HCT116 (cell line): Measurements from ENCODE around the gene ICA1. TPM values are rescaled to one million over a fixed set of nuclear protein-coding genes. Genes with fewer than 3 reads are reported as not detected.

ENCODE experiments used
- ATAC-seq: fragments of 200-7000 bp; cut with Tn5 transposase; 2 replicates; pipeline ENCODE4 v1.9.1; 2020; ENCODE audit warnings: mild to moderate bottlenecking, moderate library complexity
- BruUV-seq: library from RNA; stranded (reverse); fragments of 400-500 nt; replicated peaks from 2 replicates; lab custom pipeline; 2021; lab: Mats Ljungman, UMichigan
- CTCF ChIA-PET: fragments of 300-600 bp; sonication (Branson Sonifier 250); formaldehyde crosslinking; loops from one replicate; lab custom pipeline; 2021; ENCODE audit warnings: antibody characterized with exemption; lab: Charles Lee
- POLR2A ChIA-PET: fragments of 300-600, 350-600 bp; sonication (Branson Sonifier 250); formaldehyde crosslinking; loops from one replicate; lab custom pipeline; 2021; ENCODE audit warnings: antibody characterized with exemption; lab: Charles Lee
- RAD21 ChIA-PET, 2 experiments: fragments of 300-600 bp; sonication (Branson Sonifier 250); formaldehyde crosslinking; loops; one replicate each; lab custom pipeline; 2023; ENCODE audit warnings: low total read pairs in 2 of 2; ENCODE audit not compliant: uncharacterized antibody in 2 of 2, unreplicated experiment in 2 of 2, low non-redundant PET in 1 of 2; lab: Charles Lee
- DNase-seq: peaks from one replicate; pipeline ENCODE4 v3.0.0-alpha.2; 2010; ENCODE audit warnings: low read depth, low spot score
- H2AFZ ChIP-seq: fragments of 200-600 bp; shearing (Covaris generic), sonication (generic); 2 replicates; pipeline ENCODE4 v1.6.1; 2017; ENCODE audit warnings: low read depth, mixed run types, mixed read lengths, antibody characterized with exemption, low read length; ENCODE audit not compliant: poor library complexity, severe bottlenecking
- H3K27ac ChIP-seq: 2 replicates; pipeline ENCODE4 v1.5.1; 2012; ENCODE audit warnings: low read depth, low read length
- H3K27me3 ChIP-seq: fragments of 200-600 bp; sonication (generic); 2 replicates; pipeline ENCODE4 v1.6.1; 2016; ENCODE audit warnings: mixed run types, low read length, mixed read lengths; ENCODE audit not compliant: insufficient read depth
- H3K36me3 ChIP-seq, 2 experiments: fragments of 200-500 bp in 1 of 2; fragments of 200-600 bp in 1 of 2; sonication (Bioruptor generic) in 1 of 2; sonication (generic) in 1 of 2; 2 replicates each; pipeline versions ENCODE4 v1.5.1 to v1.6.1; 2014 to 2016; ENCODE audit warnings: low read length in 2 of 2, inconsistent platforms in 1 of 2, mixed read lengths in 1 of 2, mixed run types in 1 of 2; ENCODE audit not compliant: insufficient read depth in 2 of 2, control insufficient read depth in 1 of 2
- H3K4me1 ChIP-seq, 2 experiments: fragments of 200-600 bp in 1 of 2; sonication (generic) in 1 of 2; 2 replicates each; pipeline versions ENCODE4 v1.5.1 to v1.6.1; 2012 to 2017; ENCODE audit warnings: low read length in 2 of 2, inconsistent platforms in 1 of 2, mild to moderate bottlenecking in 1 of 2, mixed read lengths in 1 of 2, mixed run types in 1 of 2, moderate library complexity in 1 of 2; ENCODE audit not compliant: insufficient read depth in 2 of 2, control insufficient read depth in 1 of 2
- H3K4me2 ChIP-seq: fragments of 200-600 bp; sonication (generic); 2 replicates; pipeline ENCODE4 v1.6.1; 2017; ENCODE audit warnings: mixed run types, low read length, mixed read lengths
- H3K4me3 ChIP-seq, 2 experiments: fragments of 200-600 bp in 1 of 2; sonication (generic) in 1 of 2; replicated peaks in 1 of 2; 2 replicates each; pipeline ENCODE4 v1.5.1; 2011 to 2016; ENCODE audit warnings: low read length in 2 of 2, control low read depth in 1 of 2, low read depth in 1 of 2, mild to moderate bottlenecking in 1 of 2, mixed read lengths in 1 of 2, mixed run types in 1 of 2
- H3K79me2 ChIP-seq: fragments of 200-600 bp; sonication (generic); 2 replicates; pipeline ENCODE4 v1.6.1; 2017; ENCODE audit warnings: mild to moderate bottlenecking, mixed run types, low read length, moderate library complexity, mixed read lengths; ENCODE audit not compliant: insufficient read depth
- H3K9ac ChIP-seq: fragments of 200-600 bp; sonication (generic); 2 replicates; pipeline ENCODE4 v1.6.1; 2016; ENCODE audit warnings: low read length, mixed read lengths
- H3K9me2 ChIP-seq: fragments of 200-600 bp; sonication (generic), shearing (Covaris generic); 2 replicates; pipeline ENCODE4 v1.6.1; 2017; ENCODE audit warnings: mixed run types, mild to moderate bottlenecking, moderate library complexity; ENCODE audit not compliant: insufficient read depth
- H3K9me3 ChIP-seq, 2 experiments: fragments of 200-500 bp in 1 of 2; fragments of 200-600 bp in 1 of 2; sonication (Bioruptor generic) in 1 of 2; sonication (generic) in 1 of 2; 2 replicates each; pipeline ENCODE4 v1.6.1; 2014 to 2017; ENCODE audit warnings: low read length in 2 of 2, mixed read lengths in 2 of 2, inconsistent platforms in 1 of 2, low read depth in 1 of 2, mild to moderate bottlenecking in 1 of 2, mixed run types in 1 of 2, moderate library complexity in 1 of 2; ENCODE audit not compliant: control insufficient read depth in 1 of 2, insufficient read depth in 1 of 2
- H4K20me1 ChIP-seq: fragments of 200-600 bp; sonication (generic), shearing (Covaris generic); 2 replicates; pipeline ENCODE4 v1.6.1; 2017; ENCODE audit warnings: mixed run types, mild to moderate bottlenecking, moderate library complexity; ENCODE audit not compliant: insufficient read depth
- CBX3 ChIP-seq: IDR thresholded peaks from 2 replicates; pipeline ENCODE4 v1.6.1; 2012; ENCODE audit warnings: low read depth
- CEBPB ChIP-seq: IDR thresholded peaks from 2 replicates; pipeline ENCODE4 v1.6.1; 2012; ENCODE audit warnings: low read depth
- EGR1 ChIP-seq: IDR thresholded peaks from 2 replicates; pipeline ENCODE4 v1.6.1; 2012; ENCODE audit warnings: low read depth
- ELF1 ChIP-seq: IDR thresholded peaks from 2 replicates; pipeline ENCODE4 v1.6.1; 2012; ENCODE audit warnings: low read depth, borderline replicate concordance
- FOSL1 ChIP-seq: IDR thresholded peaks from 2 replicates; pipeline ENCODE4 v1.6.1; 2012; ENCODE audit warnings: low read depth
- JUND ChIP-seq: IDR thresholded peaks from 2 replicates; pipeline ENCODE4 v1.6.1; 2012
- POLR2A ChIP-seq: IDR thresholded peaks from 2 replicates; pipeline ENCODE4 v1.7.0; 2011; ENCODE audit warnings: borderline replicate concordance; ENCODE audit not compliant: insufficient read depth, insufficient read length; ENCODE audit errors: extremely low read depth
- POLR2AphosphoS5 ChIP-seq: IDR thresholded peaks from 2 replicates; pipeline ENCODE4 v1.6.1; 2011; ENCODE audit warnings: mild to moderate bottlenecking, low read depth, low read length, moderate library complexity
- RAD21 ChIP-seq: IDR thresholded peaks from 2 replicates; pipeline ENCODE4 v1.6.1; 2012; ENCODE audit warnings: low read depth, mild to moderate bottlenecking
- SIN3A ChIP-seq: IDR thresholded peaks from 2 replicates; pipeline ENCODE4 v1.6.1; 2012; ENCODE audit warnings: low read depth
- SRF ChIP-seq: IDR thresholded peaks from 2 replicates; pipeline ENCODE4 v1.6.1; 2012; ENCODE audit warnings: low read depth
- TCF7L2 ChIP-seq: IDR thresholded peaks from 2 replicates; pipeline ENCODE4 v1.7.0; 2011; ENCODE audit warnings: borderline replicate concordance, inconsistent platforms; ENCODE audit not compliant: insufficient read depth, insufficient read length; ENCODE audit errors: extremely low read depth
- ZNF274 ChIP-seq: fragments of 200-500 bp; sonication (Bioruptor generic); IDR thresholded peaks from 2 replicates; pipeline ENCODE4 v1.6.1; 2014; ENCODE audit warnings: mild to moderate bottlenecking, low read depth, low read length, inconsistent platforms
- intact Hi-C: fragments of 100-400 bp; cut with micrococcal nuclease; formaldehyde crosslinking; loops from 2 replicates; pipeline ENCODE4 v1.10.0; 2022
- total RNA-seq: library from RNA; stranded (reverse); gene quantifications from one replicate; pipeline ENCODE4 v1.2.1, GENCODE V29; 2021; ENCODE audit not compliant: unreplicated experiment
- TF ChIP-seq, protein P1 (sequence below): IDR thresholded peaks from 2 replicates; pipeline ENCODE4 v1.6.1; 2012
- TF ChIP-seq, protein P2 (sequence below): IDR thresholded peaks from 2 replicates; pipeline ENCODE4 v1.6.1; 2011; ENCODE audit warnings: mild to moderate bottlenecking, low read length, moderate library complexity; ENCODE audit not compliant: insufficient replicate concordance; ENCODE audit errors: extremely low read depth
- TF ChIP-seq, protein P3 (sequence below), 3 experiments: fragments of 200-600 bp in 1 of 3; sonication (generic) in 1 of 3; IDR thresholded peaks in 2 of 3; conservative IDR thresholded peaks in 1 of 3; 2 replicates each; pipeline ENCODE4 v1.5.1; 2012 to 2017; ENCODE audit warnings: low read depth in 2 of 3, low read length in 2 of 3, antibody characterized with exemption in 1 of 3, borderline replicate concordance in 1 of 3, control low read depth in 1 of 3, mild to moderate bottlenecking in 1 of 3, mixed read lengths in 1 of 3, mixed run types in 1 of 3, moderate library complexity in 1 of 3; ENCODE audit not compliant: insufficient read depth in 1 of 3

ICA1 gene
- total RNA-seq, 1 experiment from 2014 or later = 16.4 TPM

DNA sequence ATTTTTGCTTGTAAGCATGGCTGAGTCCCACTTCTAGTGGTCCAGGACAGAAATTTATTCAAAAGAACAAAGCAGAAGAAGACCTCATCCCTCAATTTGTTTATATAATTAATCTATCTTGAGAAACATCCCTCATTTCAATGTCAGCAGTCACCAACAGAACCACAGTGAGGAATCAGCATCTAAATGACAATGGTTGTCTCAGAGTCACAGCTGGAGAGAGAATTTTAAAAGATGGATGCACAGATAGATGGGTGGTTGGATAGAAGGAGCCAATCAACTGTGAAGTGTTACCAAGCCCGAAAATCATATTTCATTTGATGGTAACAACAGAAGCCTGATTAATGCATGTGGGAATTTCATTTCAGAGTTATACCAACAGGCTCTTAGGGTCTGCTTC lies 55.0 kb downstream of the ICA1 start:
- Histone ChIP-seq H3K9me3 (no peaks in the 10 kb centered on the region), H3K9ac (no peak overlapping the region), H2AFZ (no peak overlapping the region), H3K4me2 (no peak overlapping the region), H3K4me1 (no peaks in the 10 kb centered on the region), H3K27ac (no peak overlapping the region), H3K27me3 (no peaks in the 10 kb centered on the region), H4K20me1 (no peaks in the 10 kb centered on the region)
- ChIA-PET RAD21 (no interaction called here), POLR2A (no interaction called here), CTCF (no interaction called here)
- no TSS peak for BruUV-seq
- no peak for ATAC-seq
- intact Hi-C loops = no loop called here
- TF ChIP-seq RAD21 (no peak), ELF1 (no peak), POLR2A (no peak), POLR2AphosphoS5 (no peak), CBX3 (no peak), ZNF274 (no peak)
- TF ChIP-seq, protein P1, sequence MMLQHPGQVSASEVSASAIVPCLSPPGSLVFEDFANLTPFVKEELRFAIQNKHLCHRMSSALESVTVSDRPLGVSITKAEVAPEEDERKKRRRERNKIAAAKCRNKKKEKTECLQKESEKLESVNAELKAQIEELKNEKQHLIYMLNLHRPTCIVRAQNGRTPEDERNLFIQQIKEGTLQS = no peak
- TF ChIP-seq, protein P2, sequence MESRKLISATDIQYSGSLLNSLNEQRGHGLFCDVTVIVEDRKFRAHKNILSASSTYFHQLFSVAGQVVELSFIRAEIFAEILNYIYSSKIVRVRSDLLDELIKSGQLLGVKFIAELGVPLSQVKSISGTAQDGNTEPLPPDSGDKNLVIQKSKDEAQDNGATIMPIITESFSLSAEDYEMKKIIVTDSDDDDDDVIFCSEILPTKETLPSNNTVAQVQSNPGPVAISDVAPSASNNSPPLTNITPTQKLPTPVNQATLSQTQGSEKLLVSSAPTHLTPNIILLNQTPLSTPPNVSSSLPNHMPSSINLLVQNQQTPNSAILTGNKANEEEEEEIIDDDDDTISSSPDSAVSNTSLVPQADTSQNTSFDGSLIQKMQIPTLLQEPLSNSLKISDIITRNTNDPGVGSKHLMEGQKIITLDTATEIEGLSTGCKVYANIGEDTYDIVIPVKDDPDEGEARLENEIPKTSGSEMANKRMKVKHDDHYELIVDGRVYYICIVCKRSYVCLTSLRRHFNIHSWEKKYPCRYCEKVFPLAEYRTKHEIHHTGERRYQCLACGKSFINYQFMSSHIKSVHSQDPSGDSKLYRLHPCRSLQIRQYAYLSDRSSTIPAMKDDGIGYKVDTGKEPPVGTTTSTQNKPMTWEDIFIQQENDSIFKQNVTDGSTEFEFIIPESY = no peak
- TF ChIP-seq, all 23 proteins: peak for 0
- no peak for DNase-seq
- no peaks in the 10 kb centered on the region for H3K36me3 ChIP-seq
- no peaks in the 10 kb centered on the region for H3K9me2 ChIP-seq
- no peak overlapping the region for H3K4me3 ChIP-seq
- no peaks in the 10 kb centered on the region for H3K79me2 ChIP-seq

DNA sequence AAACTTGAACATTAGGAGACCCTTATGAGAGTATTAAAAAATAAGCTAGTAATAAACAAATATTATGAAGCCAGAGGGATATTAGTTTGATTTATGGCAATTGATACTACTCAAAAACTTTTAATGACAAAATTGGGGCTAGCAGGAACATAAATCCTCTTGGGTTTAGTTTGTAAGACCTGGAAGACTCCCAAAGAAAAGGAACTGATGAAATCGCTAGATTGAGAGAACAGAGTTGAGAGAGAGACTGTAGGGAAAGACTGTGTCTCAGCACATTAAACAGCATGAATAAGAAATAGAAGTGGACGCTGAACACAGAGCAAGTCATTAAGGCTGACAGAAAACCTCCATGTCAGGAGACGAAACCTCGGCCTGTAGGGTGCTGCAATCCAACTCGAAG lies 56.4 kb downstream of the ICA1 start:
- intact Hi-C loops = no loop called here
- Histone ChIP-seq H3K79me2 (no peaks in the 10 kb centered on the region), H3K4me2 (no peak overlapping the region), H3K9ac (no peak overlapping the region), H3K4me3 (no peak overlapping the region), H2AFZ (no peak overlapping the region), H3K36me3 (no peaks in the 10 kb centered on the region), H3K9me2 (no peaks in the 10 kb centered on the region), H3K9me3 (no peaks in the 10 kb centered on the region), H3K4me1 (no peaks in the 10 kb centered on the region), H3K27me3 (no peaks in the 10 kb centered on the region), H4K20me1 (no peaks in the 10 kb centered on the region), H3K27ac (no peak overlapping the region)
- BruUV-seq = no TSS peak
- DNase-seq (no peak), ATAC-seq (no peak)
- ChIA-PET CTCF (no interaction called here), RAD21 (no interaction called here), POLR2A (no interaction called here)
- no peak for TF ChIP-seq CEBPB
- TF ChIP-seq POLR2A = no peak
- TF ChIP-seq JUND = no peak
- TF ChIP-seq FOSL1 = no peak
- TF ChIP-seq RAD21 = no peak
- no peak for TF ChIP-seq TCF7L2
- TF ChIP-seq ELF1 = no peak
- TF ChIP-seq EGR1 = no peak
- no peak for TF ChIP-seq POLR2AphosphoS5
- TF ChIP-seq SRF = no peak
- TF ChIP-seq SIN3A = no peak
- TF ChIP-seq, protein P1 = no peak
- TF ChIP-seq ZNF274 = no peak
- TF ChIP-seq, protein P3, sequence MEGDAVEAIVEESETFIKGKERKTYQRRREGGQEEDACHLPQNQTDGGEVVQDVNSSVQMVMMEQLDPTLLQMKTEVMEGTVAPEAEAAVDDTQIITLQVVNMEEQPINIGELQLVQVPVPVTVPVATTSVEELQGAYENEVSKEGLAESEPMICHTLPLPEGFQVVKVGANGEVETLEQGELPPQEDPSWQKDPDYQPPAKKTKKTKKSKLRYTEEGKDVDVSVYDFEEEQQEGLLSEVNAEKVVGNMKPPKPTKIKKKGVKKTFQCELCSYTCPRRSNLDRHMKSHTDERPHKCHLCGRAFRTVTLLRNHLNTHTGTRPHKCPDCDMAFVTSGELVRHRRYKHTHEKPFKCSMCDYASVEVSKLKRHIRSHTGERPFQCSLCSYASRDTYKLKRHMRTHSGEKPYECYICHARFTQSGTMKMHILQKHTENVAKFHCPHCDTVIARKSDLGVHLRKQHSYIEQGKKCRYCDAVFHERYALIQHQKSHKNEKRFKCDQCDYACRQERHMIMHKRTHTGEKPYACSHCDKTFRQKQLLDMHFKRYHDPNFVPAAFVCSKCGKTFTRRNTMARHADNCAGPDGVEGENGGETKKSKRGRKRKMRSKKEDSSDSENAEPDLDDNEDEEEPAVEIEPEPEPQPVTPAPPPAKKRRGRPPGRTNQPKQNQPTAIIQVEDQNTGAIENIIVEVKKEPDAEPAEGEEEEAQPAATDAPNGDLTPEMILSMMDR (IDR thresholded peaks at IDR 0.05 in 2 of 3, conservative IDR thresholded peaks at IDR 0.05 in 1 of 3; ENCODE audit: borderline replicate concordance in 1 of 3, insufficient read depth in 1 of 3, low read depth in 2 of 3, low read length in 2 of 3) = no peak
